Measurements from ENCODE around the gene PI16.

The PI16 gene

GRCh38 chr6:36954262-36954931 lies at the start of gene PI16:
PI16 (plus strand) TSS chr6:36954738; CDS start chr6:36954761, 23 bp downstream.
- no peak for DNase-seq (ENCODE audit: low read depth in 1 of 2, low spot score in 1 of 2)

- no peak for DNase-seq (ENCODE audit: low read depth in 1 of 2, low spot score in 1 of 2)
Observed at GRCh38 chr6:36904851-36905393, 49.6 kb upstream of the PI16 start.

- no peak for DNase-seq (ENCODE audit: low read depth in 1 of 2, low spot score in 1 of 2)
Observed at GRCh38 chr6:36906539-36907325, 47.8 kb upstream of the PI16 start.

GRCh38 chr6:36907781-36908180 lies 46.8 kb upstream of the PI16 start:
- no peak for DNase-seq (ENCODE audit: low read depth in 1 of 2, low spot score in 1 of 2)

GRCh38 chr6:36908747-36909146 lies 45.8 kb upstream of the PI16 start:
- DNase-seq (ENCODE audit: low read depth in 1 of 2, low spot score in 1 of 2), result no peak

- DNase-seq (ENCODE audit: low read depth in 1 of 2, low spot score in 1 of 2), result peak in 1 of 2 donors; percentile 12
Observed at GRCh38 chr6:36912030-36912454, 42.5 kb upstream of the PI16 start.

GRCh38 chr6:36912586-36912985 lies 42.0 kb upstream of the PI16 start:
- DNase-seq (ENCODE audit: low read depth in 1 of 2, low spot score in 1 of 2), result peak; percentile 13 to 46

- DNase-seq (ENCODE audit: low read depth in 1 of 2, low spot score in 1 of 2), result no peak
Observed at GRCh38 chr6:36913082-36913481, 41.5 kb upstream of the PI16 start.

- no peak for DNase-seq (ENCODE audit: low read depth in 1 of 2, low spot score in 1 of 2)
Observed at GRCh38 chr6:36914227-36914794, 40.2 kb upstream of the PI16 start.

GRCh38 chr6:36915599-36915998 lies 38.9 kb upstream of the PI16 start:
- DNase-seq (ENCODE audit: low read depth in 1 of 2, low spot score in 1 of 2), result no peak

- DNase-seq (ENCODE audit: low read depth in 1 of 2, low spot score in 1 of 2), result no peak
Observed at GRCh38 chr6:36916126-36916525, 38.4 kb upstream of the PI16 start.

- no peak for DNase-seq (ENCODE audit: low read depth in 1 of 2, low spot score in 1 of 2)
Observed at GRCh38 chr6:36917541-36918193, 36.9 kb upstream of the PI16 start.

GRCh38 chr6:36920049-36920448 lies 34.5 kb upstream of the PI16 start:
- DNase-seq (ENCODE audit: low read depth in 1 of 2, low spot score in 1 of 2), result no peak

GRCh38 chr6:36920546-36920945 lies 34.0 kb upstream of the PI16 start:
- no peak for DNase-seq (ENCODE audit: low read depth in 1 of 2, low spot score in 1 of 2)

- no peak for DNase-seq (ENCODE audit: low read depth in 1 of 2, low spot score in 1 of 2)
Observed at GRCh38 chr6:36924131-36924530, 30.4 kb upstream of the PI16 start.

GRCh38 chr6:36924778-36925374 lies 29.7 kb upstream of the PI16 start:
- no peak for DNase-seq (ENCODE audit: low read depth in 1 of 2, low spot score in 1 of 2)

- no peak for DNase-seq (ENCODE audit: low read depth in 1 of 2, low spot score in 1 of 2)
Observed at GRCh38 chr6:36925809-36926208, 28.7 kb upstream of the PI16 start.

- no peak for DNase-seq (ENCODE audit: low read depth in 1 of 2, low spot score in 1 of 2)
Observed at GRCh38 chr6:36926708-36927513, 27.6 kb upstream of the PI16 start.

GRCh38 chr6:36927691-36928546 lies 26.6 kb upstream of the PI16 start:
- no peak for DNase-seq (ENCODE audit: low read depth in 1 of 2, low spot score in 1 of 2)
